ENCODE results near the gene TAOK3. TPM values are rescaled to one million over a fixed set of nuclear protein-coding genes. Genes with fewer than 3 reads are reported as not detected.

Gene TAOK3
- total and polyA plus RNA-seq, 2 donors (not counting 3 experiments of a cell fraction or from before 2014, with no cell fraction given) = 11.3 to 23.1 TPM

DNA sequence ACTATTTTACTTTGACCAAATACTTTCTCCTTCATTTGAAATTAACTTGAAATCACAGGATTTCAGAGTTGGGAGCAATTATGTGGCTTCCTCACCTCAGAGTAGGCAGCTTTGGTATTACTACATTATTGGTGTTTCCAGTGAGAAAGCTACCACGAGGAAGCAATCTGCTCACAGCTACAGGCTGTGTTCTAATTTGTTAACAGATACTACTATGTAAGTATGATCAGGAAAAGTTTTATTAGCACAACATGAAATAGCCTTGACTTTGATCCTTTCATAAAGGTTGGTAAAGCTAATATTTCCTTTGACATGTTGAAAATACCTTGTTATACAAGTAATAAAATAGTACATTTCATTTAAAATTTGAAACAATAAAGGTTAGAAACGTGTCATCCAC lies 30.6 kb downstream of the TAOK3 start:
- Histone ChIP-seq H3K9ac (replicated peaks; ENCODE audit: extremely low read depth, insufficient read depth, low read length) (no peak overlapping the region), H2AFZ (ENCODE audit: low read depth, low read length) (no peak overlapping the region), H3K4me1 (ENCODE audit: control insufficient read depth, extremely low read depth, insufficient read depth, low read length) (no peaks in the 10 kb centered on the region), H3K79me2 (ENCODE audit: control insufficient read depth, insufficient read depth, low read length) (peaks cover 30% of the 10 kb centered on the region), H3K9me3 (replicated peaks; ENCODE audit: control insufficient read depth, insufficient read depth, low read length) (no peaks in the 10 kb centered on the region), H3K27me3 (ENCODE audit: control insufficient read depth in 2 of 2, insufficient read depth in 2 of 2, low read length in 2 of 2) (no peaks in the 10 kb centered on the region), H4K20me1 (replicated peaks; ENCODE audit: control insufficient read depth, extremely low read depth, insufficient read depth, low read length) (no peaks in the 10 kb centered on the region), H3K4me3 (replicated peaks in 1 of 3; ENCODE audit: insufficient read depth in 1 of 3, low read depth in 1 of 3, low read length in 3 of 3) (no peak overlapping the region), H3K27ac (ENCODE audit: insufficient read depth, low read depth, low read length) (no peak overlapping the region), H3K36me3 (ENCODE audit: control insufficient read depth in 2 of 2, extremely low read depth in 1 of 2, insufficient read depth in 2 of 2, low read length in 2 of 2) (no peaks in the 10 kb centered on the region), H3K4me2 (ENCODE audit: insufficient read depth, low read length) (no peak overlapping the region), H3K9me1 (replicated peaks; ENCODE audit: control insufficient read depth, extremely low read depth, insufficient read depth, low read length) (no peaks in the 10 kb centered on the region)
- TF ChIP-seq GATA2 (IDR thresholded peaks at IDR 0.05; ENCODE audit: insufficient read depth, insufficient read length, low read depth, low read length) (no peak), EZH2 (IDR thresholded peaks at IDR 0.05; ENCODE audit: borderline replicate concordance, low read depth, low read length, severe bottlenecking) (no peak), JUN (IDR thresholded peaks at IDR 0.05; ENCODE audit: borderline replicate concordance, insufficient read depth, insufficient read length, low read depth) (no peak), FOS (IDR thresholded peaks at IDR 0.05; ENCODE audit: borderline replicate concordance, insufficient read depth, low read length) (no peak), POLR2A (IDR thresholded peaks at IDR 0.05; ENCODE audit: low read depth, low read length) (no peak), POLR2AphosphoS5 (IDR thresholded peaks at IDR 0.05; ENCODE audit: insufficient read depth, low read depth, low read length) (no peak), MYC (IDR thresholded peaks at IDR 0.05; ENCODE audit: low read depth, low read length) (no peak)
- TF ChIP-seq, protein P1, sequence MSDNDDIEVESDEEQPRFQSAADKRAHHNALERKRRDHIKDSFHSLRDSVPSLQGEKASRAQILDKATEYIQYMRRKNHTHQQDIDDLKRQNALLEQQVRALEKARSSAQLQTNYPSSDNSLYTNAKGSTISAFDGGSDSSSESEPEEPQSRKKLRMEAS (IDR thresholded peaks at IDR 0.05; ENCODE audit: insufficient read depth, insufficient read length) = no peak
- TF ChIP-seq, protein P2, sequence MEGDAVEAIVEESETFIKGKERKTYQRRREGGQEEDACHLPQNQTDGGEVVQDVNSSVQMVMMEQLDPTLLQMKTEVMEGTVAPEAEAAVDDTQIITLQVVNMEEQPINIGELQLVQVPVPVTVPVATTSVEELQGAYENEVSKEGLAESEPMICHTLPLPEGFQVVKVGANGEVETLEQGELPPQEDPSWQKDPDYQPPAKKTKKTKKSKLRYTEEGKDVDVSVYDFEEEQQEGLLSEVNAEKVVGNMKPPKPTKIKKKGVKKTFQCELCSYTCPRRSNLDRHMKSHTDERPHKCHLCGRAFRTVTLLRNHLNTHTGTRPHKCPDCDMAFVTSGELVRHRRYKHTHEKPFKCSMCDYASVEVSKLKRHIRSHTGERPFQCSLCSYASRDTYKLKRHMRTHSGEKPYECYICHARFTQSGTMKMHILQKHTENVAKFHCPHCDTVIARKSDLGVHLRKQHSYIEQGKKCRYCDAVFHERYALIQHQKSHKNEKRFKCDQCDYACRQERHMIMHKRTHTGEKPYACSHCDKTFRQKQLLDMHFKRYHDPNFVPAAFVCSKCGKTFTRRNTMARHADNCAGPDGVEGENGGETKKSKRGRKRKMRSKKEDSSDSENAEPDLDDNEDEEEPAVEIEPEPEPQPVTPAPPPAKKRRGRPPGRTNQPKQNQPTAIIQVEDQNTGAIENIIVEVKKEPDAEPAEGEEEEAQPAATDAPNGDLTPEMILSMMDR (IDR thresholded peaks at IDR 0.05; ENCODE audit: extremely low read depth in 1 of 2, insufficient read depth in 1 of 2, low read depth in 1 of 2, low read length in 2 of 2) = no peak
- dilution Hi-C loops (cut with MboI; ENCODE audit: extremely low pct_ligation_motif_present, low sequenced_read_pairs) (no loop called here), intact Hi-C loops (cut with micrococcal nuclease) (loop anchor here (2.0 kb wide), 1 partner anchor 15 kb away; no protein-coding TSS in a partner anchor)
- FAIRE-seq (no peak), DNase-seq (ENCODE audit: low read depth, low spot score) (no peak)
- POLR2A ChIA-PET = no interaction called here
- no TSS peak for BruUV-seq (replicated peaks)
- CTCF ChIA-PET = interaction anchor here (1.5 kb wide), 1 partner anchor 11 kb away, joined by 4 read pairs; no protein-coding TSS in a partner anchor

Measured in endothelial cell of umbilical vein (primary cell).